Measurements from ENCODE around the gene PLA2G2D. TPM values are rescaled to one million over a fixed set of nuclear protein-coding genes. Genes with fewer than 3 reads are reported as not detected.
A peak's percentile ranks its signal among the peaks of the same experiment; 100 is the strongest.

The PLA2G2D gene
- total RNA-seq, 1 donor = not detected

DNA sequence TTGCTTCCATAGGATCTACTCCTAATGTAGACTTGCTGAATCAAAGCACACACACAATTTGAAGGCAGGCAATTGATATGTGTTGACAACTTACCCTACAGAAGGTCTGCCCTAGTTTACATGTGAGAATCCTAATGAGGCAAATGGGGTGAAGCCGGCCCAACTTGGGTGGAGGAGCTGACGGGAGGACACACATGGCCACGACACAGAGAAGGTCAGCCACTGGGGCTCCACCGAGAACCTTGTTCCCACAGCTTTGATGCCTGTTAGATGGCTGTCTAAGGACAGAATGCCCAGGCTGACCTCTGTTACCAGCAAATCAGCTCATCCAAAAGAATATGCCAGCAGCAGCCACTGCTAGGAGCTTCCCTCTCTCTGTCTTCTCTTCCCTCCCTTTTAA, 1.5 kb upstream of the PLA2G2D start:
- peaks cover 6% of the 10 kb centered on the region for H3K4me1 ChIP-seq (ENCODE audit: insufficient read depth, low read length)
- H4K20me1 ChIP-seq (ENCODE audit: insufficient read depth, low read length) = no peaks in the 10 kb centered on the region
- H3K79me2 ChIP-seq (ENCODE audit: insufficient read depth, low read length) = no peaks in the 10 kb centered on the region
- no peak overlapping the region for H3K4me3 ChIP-seq (ENCODE audit: insufficient read depth, low read length)
- no peak overlapping the region for H3K27ac ChIP-seq (ENCODE audit: low read depth, low read length)
- no peaks in the 10 kb centered on the region for H3K36me3 ChIP-seq (ENCODE audit: insufficient read depth, low read length)
- no peak overlapping the region for H3K4me2 ChIP-seq (ENCODE audit: insufficient read depth, low read length)
- peak; percentile 58 for DNase-seq (ENCODE audit: insufficient read length, low spot score, missing footprints)
- peaks cover 28% of the 10 kb centered on the region for H3K27me3 ChIP-seq (ENCODE audit: insufficient read depth, low read length)
- no peaks in the 10 kb centered on the region for H3K9me3 ChIP-seq (ENCODE audit: low read depth, low read length)
- no peak overlapping the region for H2AFZ ChIP-seq (ENCODE audit: low read length)
- TF ChIP-seq, protein P1, sequence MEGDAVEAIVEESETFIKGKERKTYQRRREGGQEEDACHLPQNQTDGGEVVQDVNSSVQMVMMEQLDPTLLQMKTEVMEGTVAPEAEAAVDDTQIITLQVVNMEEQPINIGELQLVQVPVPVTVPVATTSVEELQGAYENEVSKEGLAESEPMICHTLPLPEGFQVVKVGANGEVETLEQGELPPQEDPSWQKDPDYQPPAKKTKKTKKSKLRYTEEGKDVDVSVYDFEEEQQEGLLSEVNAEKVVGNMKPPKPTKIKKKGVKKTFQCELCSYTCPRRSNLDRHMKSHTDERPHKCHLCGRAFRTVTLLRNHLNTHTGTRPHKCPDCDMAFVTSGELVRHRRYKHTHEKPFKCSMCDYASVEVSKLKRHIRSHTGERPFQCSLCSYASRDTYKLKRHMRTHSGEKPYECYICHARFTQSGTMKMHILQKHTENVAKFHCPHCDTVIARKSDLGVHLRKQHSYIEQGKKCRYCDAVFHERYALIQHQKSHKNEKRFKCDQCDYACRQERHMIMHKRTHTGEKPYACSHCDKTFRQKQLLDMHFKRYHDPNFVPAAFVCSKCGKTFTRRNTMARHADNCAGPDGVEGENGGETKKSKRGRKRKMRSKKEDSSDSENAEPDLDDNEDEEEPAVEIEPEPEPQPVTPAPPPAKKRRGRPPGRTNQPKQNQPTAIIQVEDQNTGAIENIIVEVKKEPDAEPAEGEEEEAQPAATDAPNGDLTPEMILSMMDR (IDR thresholded peaks at IDR 0.05; ENCODE audit: extremely low read depth, low read depth, low read length) = no peak

DNA sequence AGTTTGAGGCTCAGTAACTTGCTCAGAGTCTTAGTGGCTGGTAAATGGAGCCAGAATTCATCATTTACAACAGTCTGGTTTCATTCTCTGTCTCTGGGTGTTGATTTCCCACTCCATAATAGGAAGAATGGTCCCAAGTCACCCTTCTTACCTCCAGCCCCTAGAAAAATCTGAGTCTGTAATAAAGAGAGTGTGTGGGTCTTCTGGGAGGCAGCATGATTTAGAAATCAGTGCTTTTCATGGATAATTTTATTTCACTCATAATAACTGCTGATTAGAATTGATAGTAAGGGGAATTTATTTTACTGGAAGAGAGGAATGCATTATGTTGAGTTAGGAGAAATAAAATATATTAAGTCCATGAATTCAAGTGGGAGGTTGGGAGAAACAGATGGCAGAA, 2.1 kb downstream of the PLA2G2D start:
- DNase-seq (ENCODE audit: insufficient read length, low spot score, missing footprints) = no peak
- Histone ChIP-seq H3K9me3 (ENCODE audit: low read depth, low read length) (no peaks in the 10 kb centered on the region), H3K4me1 (ENCODE audit: insufficient read depth, low read length) (no peaks in the 10 kb centered on the region), H3K27me3 (ENCODE audit: insufficient read depth, low read length) (peaks cover 20% of the 10 kb centered on the region), H3K36me3 (ENCODE audit: insufficient read depth, low read length) (no peaks in the 10 kb centered on the region), H4K20me1 (ENCODE audit: insufficient read depth, low read length) (no peaks in the 10 kb centered on the region), H3K4me2 (ENCODE audit: insufficient read depth, low read length) (no peak overlapping the region), H3K4me3 (ENCODE audit: insufficient read depth, low read length) (no peak overlapping the region), H3K27ac (ENCODE audit: low read depth, low read length) (no peak overlapping the region), H2AFZ (ENCODE audit: low read length) (no peak overlapping the region), H3K79me2 (ENCODE audit: insufficient read depth, low read length) (no peaks in the 10 kb centered on the region)
- TF ChIP-seq, protein P1 (IDR thresholded peaks at IDR 0.05; ENCODE audit: extremely low read depth, low read depth, low read length) = no peak

DNA sequence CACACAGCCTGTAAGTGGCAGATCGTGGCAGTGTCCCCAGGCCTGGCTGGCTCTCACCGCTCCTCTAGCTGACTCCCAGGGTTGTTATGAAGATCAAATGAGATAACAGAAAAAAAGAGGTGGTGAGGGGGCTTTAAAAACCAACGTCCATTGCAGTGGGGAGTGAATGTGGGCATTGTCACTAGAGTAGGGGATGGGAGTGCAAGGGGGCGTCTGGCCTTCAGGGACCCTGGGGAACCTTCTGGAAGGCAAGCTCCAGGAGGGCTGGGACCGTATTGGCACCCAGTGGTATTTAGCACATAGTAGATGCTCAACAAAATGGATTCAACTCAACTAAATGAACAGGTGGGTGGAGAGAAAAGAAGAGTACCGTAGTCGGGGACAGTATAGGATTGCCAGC, 3.4 kb downstream of the PLA2G2D start:
- H3K36me3 ChIP-seq (ENCODE audit: insufficient read depth, low read length) = no peaks in the 10 kb centered on the region
- TF ChIP-seq, protein P1 (IDR thresholded peaks at IDR 0.05; ENCODE audit: extremely low read depth, low read depth, low read length) = no peak
- DNase-seq (ENCODE audit: insufficient read length, low spot score, missing footprints) = no peak
- no peaks in the 10 kb centered on the region for H3K9me3 ChIP-seq (ENCODE audit: low read depth, low read length)
- no peaks in the 10 kb centered on the region for H3K79me2 ChIP-seq (ENCODE audit: insufficient read depth, low read length)
- peaks cover 13% of the 10 kb centered on the region for H3K27me3 ChIP-seq (ENCODE audit: insufficient read depth, low read length)
- no peaks in the 10 kb centered on the region for H4K20me1 ChIP-seq (ENCODE audit: insufficient read depth, low read length)
- no peak overlapping the region for H2AFZ ChIP-seq (ENCODE audit: low read length)
- no peak overlapping the region for H3K27ac ChIP-seq (ENCODE audit: low read depth, low read length)
- H3K4me1 ChIP-seq (ENCODE audit: insufficient read depth, low read length) = no peaks in the 10 kb centered on the region
- no peak overlapping the region for H3K4me2 ChIP-seq (ENCODE audit: insufficient read depth, low read length)
- no peak overlapping the region for H3K4me3 ChIP-seq (ENCODE audit: insufficient read depth, low read length)

DNA sequence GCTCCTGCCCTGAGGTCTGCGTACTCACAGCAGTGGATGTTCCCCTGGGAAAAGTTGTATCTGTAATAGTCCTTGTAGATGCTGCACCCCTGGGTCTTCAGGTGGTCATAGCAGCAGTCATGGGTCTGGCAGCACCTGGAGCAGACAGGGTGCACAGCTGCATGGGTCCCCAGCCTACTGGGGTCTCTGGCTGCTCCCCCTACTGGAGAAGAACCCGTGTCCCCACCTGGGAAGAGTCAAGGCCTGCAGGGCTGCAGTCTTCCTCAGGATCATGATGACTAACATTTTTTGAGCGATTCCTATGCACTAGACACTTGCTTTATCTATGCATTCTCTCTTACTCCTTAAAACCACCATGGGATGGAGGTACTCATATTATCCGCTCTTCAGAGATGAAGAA, 3.9 kb downstream of the PLA2G2D start:
- DNase-seq (ENCODE audit: insufficient read length, low spot score, missing footprints) = no peak
- Histone ChIP-seq H3K79me2 (ENCODE audit: insufficient read depth, low read length) (no peaks in the 10 kb centered on the region), H3K36me3 (ENCODE audit: insufficient read depth, low read length) (no peaks in the 10 kb centered on the region), H3K27me3 (ENCODE audit: insufficient read depth, low read length) (peaks cover 10% of the 10 kb centered on the region), H3K4me3 (ENCODE audit: insufficient read depth, low read length) (no peak overlapping the region), H3K9me3 (ENCODE audit: low read depth, low read length) (no peaks in the 10 kb centered on the region), H3K4me1 (ENCODE audit: insufficient read depth, low read length) (peaks cover 2% of the 10 kb centered on the region), H3K4me2 (ENCODE audit: insufficient read depth, low read length) (no peak overlapping the region), H2AFZ (ENCODE audit: low read length) (no peak overlapping the region), H4K20me1 (ENCODE audit: insufficient read depth, low read length) (no peaks in the 10 kb centered on the region), H3K27ac (ENCODE audit: low read depth, low read length) (no peak overlapping the region)
- TF ChIP-seq, protein P1 (IDR thresholded peaks at IDR 0.05; ENCODE audit: extremely low read depth, low read depth, low read length) = no peak

Measured in osteoblast (primary cell).